PC-3 (cell line): Measurements from ENCODE around the gene NCOA1. TPM values are rescaled to one million over a fixed set of nuclear protein-coding genes. Genes with fewer than 3 reads are reported as not detected.
"Not testable (repeated sequence)": the region's sequence is repeated elsewhere in the genome, so short reads cannot be mapped to it uniquely, and the experiment has no call there.

Experiments used
- ATAC-seq: fragments of 200-7000 bp; cut with Tn5 transposase; 2 replicates; pipeline ENCODE4 v1.9.1; 2020; ENCODE audit warnings: mild to moderate bottlenecking, moderate library complexity
- BruUV-seq: library from RNA; stranded (reverse); fragments of 400-500 nt; replicated peaks from 2 replicates; lab custom pipeline; 2021; lab: Mats Ljungman, UMichigan
- CTCF ChIA-PET: fragments of 300-600 bp; sonication (Branson Sonifier 250); formaldehyde crosslinking; loops from one replicate; lab custom pipeline; 2022; ENCODE audit warnings: antibody characterized with exemption; lab: Charles Lee
- POLR2A ChIA-PET: fragments of 300-600 bp; sonication (Branson Sonifier 250); formaldehyde crosslinking; loops from one replicate; lab custom pipeline; 2022; ENCODE audit warnings: antibody characterized with exemption; ENCODE audit not compliant: unreplicated experiment; lab: Charles Lee
- DNase-seq: peaks from one replicate; pipeline ENCODE4 v3.0.0-alpha.2; 2015
- H2AFZ ChIP-seq: fragments of 300-600 bp; sonication (generic); 2 replicates; pipeline ENCODE4 v1.6.0; 2016; ENCODE audit warnings: antibody characterized with exemption, low read length
- H3F3A ChIP-seq: fragments of 300-600 bp; sonication (generic); one replicate; pipeline ENCODE4 v1.6.0; 2017; ENCODE audit warnings: antibody characterized with exemption, low read length, control low read depth, mild to moderate bottlenecking; ENCODE audit not compliant: unreplicated experiment
- H3K27ac ChIP-seq: fragments of 300-600 bp; sonication (generic); 2 replicates; pipeline ENCODE4 v1.5.1; 2016; ENCODE audit warnings: mild to moderate bottlenecking, low read length
- H3K27me3 ChIP-seq: fragments of 300-600 bp; sonication (generic); 2 replicates; pipeline ENCODE4 v1.6.1; 2016; ENCODE audit warnings: low read length, mixed read lengths
- H3K36me3 ChIP-seq: fragments of 300-600 bp; sonication (generic); 2 replicates; pipeline ENCODE4 v1.6.1; 2016; ENCODE audit warnings: low read depth, mixed run types, low read length, mixed read lengths
- H3K4me1 ChIP-seq: fragments of 300-600 bp; sonication (generic); 2 replicates; pipeline ENCODE4 v1.5.1; 2016; ENCODE audit warnings: low read length; ENCODE audit not compliant: insufficient read depth
- H3K4me2 ChIP-seq: fragments of 300-600 bp; sonication (generic); 2 replicates; pipeline ENCODE4 v1.6.0; 2016; ENCODE audit warnings: low read length
- H3K4me3 ChIP-seq: fragments of 300-600 bp; sonication (generic); 2 replicates; pipeline ENCODE4 v1.5.1; 2016; ENCODE audit warnings: mild to moderate bottlenecking, low read length, mixed read lengths
- H3K79me2 ChIP-seq: fragments of 300-600 bp; sonication (generic); 2 replicates; pipeline ENCODE4 v1.6.1; 2017; ENCODE audit warnings: low read length, mixed read lengths
- H3K9ac ChIP-seq: fragments of 300-600 bp; sonication (generic); 2 replicates; pipeline ENCODE4 v1.6.0; 2016; ENCODE audit warnings: mild to moderate bottlenecking, low read length
- H3K9me2 ChIP-seq: fragments of 300-600 bp; sonication (generic); replicated peaks from 2 replicates; pipeline ENCODE4 v1.6.1; 2016; ENCODE audit warnings: mixed run types, low read length, mixed read lengths
- H3K9me3 ChIP-seq: fragments of 300-600 bp; sonication (generic); 2 replicates; pipeline ENCODE4 v1.6.1; 2016; ENCODE audit warnings: low read length, mixed read lengths
- H4K20me1 ChIP-seq: fragments of 300-600 bp; sonication (generic); 2 replicates; pipeline ENCODE4 v1.6.1; 2016; ENCODE audit warnings: low read length, mixed read lengths
- CTCF ChIP-seq: fragments of 300-600 bp; sonication (generic); conservative IDR thresholded peaks from 2 replicates; pipeline ENCODE4 v1.5.1; 2017; ENCODE audit warnings: antibody characterized with exemption, low read depth, mild to moderate bottlenecking, low read length
- EZH2 ChIP-seq: fragments of 300-600 bp; sonication (generic); IDR thresholded peaks from one replicate; pipeline ENCODE4 v1.6.1; 2017; ENCODE audit warnings: antibody characterized with exemption, mild to moderate bottlenecking, low read length; ENCODE audit not compliant: unreplicated experiment
- EZH2phosphoT487 ChIP-seq: fragments of 300-600 bp; sonication (generic); IDR thresholded peaks from 2 replicates; pipeline ENCODE4 v1.6.1; 2018; ENCODE audit warnings: mild to moderate bottlenecking, antibody characterized with exemption, low read length, borderline replicate concordance
- intact Hi-C: fragments of 100-400 bp; cut with micrococcal nuclease; formaldehyde crosslinking; loops from 2 replicates; pipeline ENCODE4 v1.9.0; 2023
- total RNA-seq: library from RNA; depleted of rRNA; stranded (reverse); fragments of >200 nt; gene quantifications from 2 replicates; pipeline ENCODE4 v1.2.3, GENCODE V29; 2014

The NCOA1 gene
- total RNA-seq, 1 experiment from 2014 or later, result 7.5 TPM

GRCh38 chr2:24675338-24675737 is 184.3 kb downstream of the NCOA1 start:
- DNase-seq (no peak), ATAC-seq (no peak)
- POLR2A ChIA-PET, result no interaction called here
- Histone ChIP-seq H3K27ac (no peak overlapping the region), H3K79me2 (no peaks in the 10 kb centered on the region), H3K36me3 (no peaks in the 10 kb centered on the region), H3K4me3 (no peak overlapping the region), H3K9me2 (no peaks in the 10 kb centered on the region), H3K4me1 (no peaks in the 10 kb centered on the region; the same call in 1 of the 2 replicates), H3F3A (no peaks in the 10 kb centered on the region), H3K9ac (no peak overlapping the region), H3K27me3 (no peaks in the 10 kb centered on the region), H3K9me3 (no peaks in the 10 kb centered on the region), H3K4me2 (no peak overlapping the region), H4K20me1 (no peaks in the 10 kb centered on the region), H2AFZ (no peak overlapping the region)
- BruUV-seq, result no TSS peak
- CTCF ChIA-PET, result no interaction called here
- intact Hi-C loops, result no loop called here
- no peak for TF ChIP-seq EZH2phosphoT487
- no peak for TF ChIP-seq CTCF
- TF ChIP-seq EZH2, result no peak

- POLR2A ChIA-PET, result no interaction called here
- BruUV-seq, result no TSS peak
- H3K4me1 ChIP-seq, result no peaks in the 10 kb centered on the region; the same call in 1 of the 2 replicates
- H3K9me2 ChIP-seq, result no peaks in the 10 kb centered on the region
- peak; percentile 18 for DNase-seq
- intact Hi-C loops, result no loop called here
- H3K9me3 ChIP-seq, result no peaks in the 10 kb centered on the region
- CTCF ChIA-PET, result no interaction called here
- H3K4me2 ChIP-seq, result no peak overlapping the region
- no peaks in the 10 kb centered on the region for H3K27me3 ChIP-seq
- no peaks in the 10 kb centered on the region for H4K20me1 ChIP-seq
- TF ChIP-seq EZH2phosphoT487 (no peak), CTCF (no peak), EZH2 (no peak)
- H3K79me2 ChIP-seq, result no peaks in the 10 kb centered on the region
- no peaks in the 10 kb centered on the region for H3K36me3 ChIP-seq
- H3K4me3 ChIP-seq, result no peak overlapping the region
- no peak overlapping the region for H2AFZ ChIP-seq
- ATAC-seq, result no peak
- H3F3A ChIP-seq, result no peaks in the 10 kb centered on the region
- no peak overlapping the region for H3K27ac ChIP-seq
- no peak overlapping the region for H3K9ac ChIP-seq
These were observed 185.4 kb downstream of the NCOA1 start for GRCh38 chr2:24676493-24676892.

- H3F3A ChIP-seq, H3K36me3 ChIP-seq, H2AFZ ChIP-seq, intact Hi-C loops, CTCF ChIA-PET, H3K4me1 ChIP-seq, H3K4me2 ChIP-seq, H3K9me3 ChIP-seq, H3K9ac ChIP-seq, H4K20me1 ChIP-seq, H3K79me2 ChIP-seq, DNase-seq, H3K27ac ChIP-seq, BruUV-seq, POLR2A ChIA-PET, H3K4me3 ChIP-seq, H3K27me3 ChIP-seq, ATAC-seq, H3K9me2 ChIP-seq: not testable (repeated sequence)
These were observed 187.0 kb downstream of the NCOA1 start for GRCh38 chr2:24678066-24678465.
